ENCODE results near the gene CHMP2B.

The CHMP2B gene

GRCh38 chr3:87199628-87200027, 27.5 kb upstream of the CHMP2B start:
- no peaks in the 10 kb centered on the region for H3K9me3 ChIP-seq (ENCODE audit: control insufficient read depth in 5 of 5, low read length in 5 of 5)
- no peak overlapping the region for H3K9ac ChIP-seq (ENCODE audit: low read length in 5 of 5)
- no peak overlapping the region for H3K27ac ChIP-seq (ENCODE audit: low read depth, low read length)
- H3K4me3 ChIP-seq (ENCODE audit: low read depth in 1 of 5, low read length in 5 of 5): no peak overlapping the region
- H3K4me1 ChIP-seq (ENCODE audit: control insufficient read depth in 5 of 5, insufficient read depth in 5 of 5, low read length in 5 of 5): no peaks in the 10 kb centered on the region
- no peaks in the 10 kb centered on the region for H3K36me3 ChIP-seq (ENCODE audit: control insufficient read depth in 5 of 5, insufficient read depth in 5 of 5, low read length in 5 of 5)
- no peaks in the 10 kb centered on the region for H3K27me3 ChIP-seq (ENCODE audit: control insufficient read depth in 5 of 5, insufficient read depth in 4 of 5, low read length in 5 of 5)

DNA sequence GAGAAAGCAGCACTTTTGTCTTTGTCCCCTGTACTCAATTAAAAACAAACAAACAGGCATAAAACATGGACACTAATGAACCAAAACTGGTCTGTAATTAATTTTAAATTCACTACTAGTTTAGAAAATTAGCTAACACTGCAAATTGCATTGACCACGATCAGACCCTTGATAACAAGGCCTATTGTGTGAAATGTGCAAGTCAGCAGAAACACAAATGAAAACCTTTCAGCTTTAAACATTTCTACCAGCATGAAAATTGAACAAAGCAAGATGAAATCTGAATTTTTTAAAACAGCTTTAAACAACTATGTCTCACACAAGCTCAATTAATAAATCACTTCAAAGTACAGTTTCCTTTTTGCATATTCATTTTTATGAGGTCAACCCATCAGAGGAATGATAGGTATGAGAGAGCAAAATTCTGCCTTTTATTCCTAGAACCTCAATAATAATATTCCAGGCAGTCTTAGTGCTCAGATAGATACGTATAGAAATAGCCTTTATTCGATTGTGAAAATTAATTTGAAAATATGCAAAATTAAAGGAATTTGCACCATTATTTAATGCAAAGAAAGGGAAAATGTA, 27.0 kb upstream of the CHMP2B start:
- no peaks in the 10 kb centered on the region for H3K9me3 ChIP-seq (ENCODE audit: control insufficient read depth in 5 of 5, low read length in 5 of 5)
- H3K27ac ChIP-seq (ENCODE audit: low read depth, low read length): no peak overlapping the region
- no peak overlapping the region for H3K9ac ChIP-seq (ENCODE audit: low read length in 5 of 5)
- H3K4me3 ChIP-seq (ENCODE audit: low read depth in 1 of 5, low read length in 5 of 5): no peak overlapping the region
- no peaks in the 10 kb centered on the region for H3K4me1 ChIP-seq (ENCODE audit: control insufficient read depth in 5 of 5, insufficient read depth in 5 of 5, low read length in 5 of 5)
- H3K36me3 ChIP-seq (ENCODE audit: control insufficient read depth in 5 of 5, insufficient read depth in 5 of 5, low read length in 5 of 5): no peaks in the 10 kb centered on the region
- H3K27me3 ChIP-seq (ENCODE audit: control insufficient read depth in 5 of 5, insufficient read depth in 4 of 5, low read length in 5 of 5): no peaks in the 10 kb centered on the region

DNA sequence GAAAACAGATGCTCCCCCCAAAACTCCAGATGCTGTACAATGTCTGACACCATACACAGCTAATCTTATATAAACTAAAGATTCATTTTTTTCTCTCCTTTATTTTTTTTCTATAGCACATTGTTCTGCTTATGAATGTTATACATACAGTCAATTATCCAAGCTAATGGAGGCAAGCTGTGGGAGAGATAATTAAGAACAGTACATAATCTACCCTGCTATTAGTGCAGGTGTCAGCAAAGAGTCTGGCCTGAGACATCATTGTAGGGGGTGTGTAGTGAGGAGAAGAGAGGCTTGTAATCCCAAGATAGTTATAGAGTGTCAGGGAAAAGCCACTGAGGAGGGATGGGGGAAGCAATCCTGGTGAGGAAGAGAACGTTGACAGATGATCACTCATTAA, 25.4 kb upstream of the CHMP2B start:
- Histone ChIP-seq H3K36me3 (ENCODE audit: control insufficient read depth in 5 of 5, insufficient read depth in 5 of 5, low read length in 5 of 5) (no peaks in the 10 kb centered on the region), H3K27me3 (ENCODE audit: control insufficient read depth in 5 of 5, insufficient read depth in 4 of 5, low read length in 5 of 5) (no peaks in the 10 kb centered on the region), H3K27ac (ENCODE audit: low read depth, low read length) (no peak overlapping the region), H3K9ac (ENCODE audit: low read length in 5 of 5) (no peak overlapping the region), H3K4me1 (ENCODE audit: control insufficient read depth in 5 of 5, insufficient read depth in 5 of 5, low read length in 5 of 5) (no peaks in the 10 kb centered on the region), H3K4me3 (ENCODE audit: low read depth in 1 of 5, low read length in 5 of 5) (no peak overlapping the region), H3K9me3 (ENCODE audit: control insufficient read depth in 5 of 5, low read length in 5 of 5) (no peaks in the 10 kb centered on the region)

- Histone ChIP-seq H3K9ac (ENCODE audit: low read length in 5 of 5) (no peak overlapping the region), H3K4me1 (ENCODE audit: control insufficient read depth in 5 of 5, insufficient read depth in 5 of 5, low read length in 5 of 5) (no peaks in the 10 kb centered on the region), H3K4me3 (ENCODE audit: low read depth in 1 of 5, low read length in 5 of 5) (no peak overlapping the region), H3K27ac (ENCODE audit: low read depth, low read length) (no peak overlapping the region), H3K27me3 (ENCODE audit: control insufficient read depth in 5 of 5, insufficient read depth in 4 of 5, low read length in 5 of 5) (no peaks in the 10 kb centered on the region), H3K9me3 (ENCODE audit: control insufficient read depth in 5 of 5, low read length in 5 of 5) (no peaks in the 10 kb centered on the region), H3K36me3 (ENCODE audit: control insufficient read depth in 5 of 5, insufficient read depth in 5 of 5, low read length in 5 of 5) (no peaks in the 10 kb centered on the region)
Observed at GRCh38 chr3:87203809-87204208, 23.3 kb upstream of the CHMP2B start.

GRCh38 chr3:87206070-87206469, 21.0 kb upstream of the CHMP2B start:
- no peak overlapping the region for H3K9ac ChIP-seq (ENCODE audit: low read length in 5 of 5)
- no peaks in the 10 kb centered on the region for H3K4me1 ChIP-seq (ENCODE audit: control insufficient read depth in 5 of 5, insufficient read depth in 5 of 5, low read length in 5 of 5)
- H3K27me3 ChIP-seq (ENCODE audit: control insufficient read depth in 5 of 5, insufficient read depth in 4 of 5, low read length in 5 of 5): no peaks in the 10 kb centered on the region
- H3K36me3 ChIP-seq (ENCODE audit: control insufficient read depth in 5 of 5, insufficient read depth in 5 of 5, low read length in 5 of 5): no peaks in the 10 kb centered on the region
- no peak overlapping the region for H3K4me3 ChIP-seq (ENCODE audit: low read depth in 1 of 5, low read length in 5 of 5)
- H3K9me3 ChIP-seq (ENCODE audit: control insufficient read depth in 5 of 5, low read length in 5 of 5): no peaks in the 10 kb centered on the region
- H3K27ac ChIP-seq (ENCODE audit: low read depth, low read length): no peak overlapping the region

DNA sequence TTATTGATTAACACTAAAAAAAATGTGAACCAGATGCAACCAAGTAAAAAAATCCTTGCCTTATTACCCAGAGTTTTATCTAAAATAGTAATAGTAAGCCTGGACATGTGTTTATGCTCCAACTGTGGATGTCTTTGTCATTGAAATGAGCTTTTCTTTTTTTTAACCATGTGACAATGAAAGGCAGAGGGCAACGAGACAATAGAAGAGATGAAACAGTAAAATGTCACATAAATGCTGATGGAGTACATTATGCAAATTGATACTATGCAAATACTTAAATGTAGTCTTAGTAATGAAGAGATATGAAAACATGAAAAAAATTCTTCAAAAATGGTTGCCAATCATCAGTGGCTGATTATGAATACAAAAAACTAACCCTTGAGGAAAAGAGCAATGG, 20.5 kb upstream of the CHMP2B start:
- Histone ChIP-seq H3K9me3 (ENCODE audit: control insufficient read depth in 5 of 5, low read length in 5 of 5) (no peaks in the 10 kb centered on the region), H3K4me3 (ENCODE audit: low read depth in 1 of 5, low read length in 5 of 5) (no peak overlapping the region), H3K9ac (ENCODE audit: low read length in 5 of 5) (no peak overlapping the region), H3K4me1 (ENCODE audit: control insufficient read depth in 5 of 5, insufficient read depth in 5 of 5, low read length in 5 of 5) (no peaks in the 10 kb centered on the region), H3K27me3 (ENCODE audit: control insufficient read depth in 5 of 5, insufficient read depth in 4 of 5, low read length in 5 of 5) (no peaks in the 10 kb centered on the region), H3K36me3 (ENCODE audit: control insufficient read depth in 5 of 5, insufficient read depth in 5 of 5, low read length in 5 of 5) (no peaks in the 10 kb centered on the region), H3K27ac (ENCODE audit: low read depth, low read length) (no peak overlapping the region)

DNA sequence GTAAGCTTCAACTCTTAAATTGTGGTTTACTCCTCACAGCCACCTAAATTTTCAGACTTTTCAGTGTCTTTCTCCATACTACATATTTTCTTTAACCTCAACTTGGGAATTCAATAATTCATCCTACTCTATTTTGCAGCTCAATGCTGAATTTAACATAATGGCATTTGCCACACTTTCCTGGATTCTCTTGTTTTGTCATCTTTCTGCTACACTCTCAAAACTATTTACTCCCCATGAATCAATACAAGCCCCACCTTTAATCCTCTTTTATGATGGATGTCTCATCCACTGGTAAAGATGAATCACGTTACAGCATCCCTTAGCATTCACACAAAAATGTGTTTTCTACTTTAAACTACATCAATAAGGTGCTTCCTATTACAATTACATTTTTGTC, 19.6 kb upstream of the CHMP2B start:
- no peaks in the 10 kb centered on the region for H3K36me3 ChIP-seq (ENCODE audit: control insufficient read depth in 5 of 5, insufficient read depth in 5 of 5, low read length in 5 of 5)
- H3K27ac ChIP-seq (ENCODE audit: low read depth, low read length): no peak overlapping the region
- H3K9ac ChIP-seq (ENCODE audit: low read length in 5 of 5): no peak overlapping the region
- H3K9me3 ChIP-seq (ENCODE audit: control insufficient read depth in 5 of 5, low read length in 5 of 5): no peaks in the 10 kb centered on the region
- no peaks in the 10 kb centered on the region for H3K27me3 ChIP-seq (ENCODE audit: control insufficient read depth in 5 of 5, insufficient read depth in 4 of 5, low read length in 5 of 5)
- no peak overlapping the region for H3K4me3 ChIP-seq (ENCODE audit: low read depth in 1 of 5, low read length in 5 of 5)
- peaks cover 0 to 2% (median 0%) of the 10 kb centered on the region in 5 donors for H3K4me1 ChIP-seq (ENCODE audit: control insufficient read depth in 5 of 5, insufficient read depth in 5 of 5, low read length in 5 of 5)

GRCh38 chr3:87209111-87209510, 18.0 kb upstream of the CHMP2B start:
- Histone ChIP-seq H3K4me1 (ENCODE audit: control insufficient read depth in 5 of 5, insufficient read depth in 5 of 5, low read length in 5 of 5) (peaks cover 0 to 3% (median 0%) of the 10 kb centered on the region in 5 donors), H3K27me3 (ENCODE audit: control insufficient read depth in 5 of 5, insufficient read depth in 4 of 5, low read length in 5 of 5) (no peaks in the 10 kb centered on the region), H3K27ac (ENCODE audit: low read depth, low read length) (no peak overlapping the region), H3K9ac (ENCODE audit: low read length in 5 of 5) (no peak overlapping the region), H3K4me3 (ENCODE audit: low read depth in 1 of 5, low read length in 5 of 5) (no peak overlapping the region), H3K9me3 (ENCODE audit: control insufficient read depth in 5 of 5, low read length in 5 of 5) (no peaks in the 10 kb centered on the region), H3K36me3 (ENCODE audit: control insufficient read depth in 5 of 5, insufficient read depth in 5 of 5, low read length in 5 of 5) (no peaks in the 10 kb centered on the region)

DNA sequence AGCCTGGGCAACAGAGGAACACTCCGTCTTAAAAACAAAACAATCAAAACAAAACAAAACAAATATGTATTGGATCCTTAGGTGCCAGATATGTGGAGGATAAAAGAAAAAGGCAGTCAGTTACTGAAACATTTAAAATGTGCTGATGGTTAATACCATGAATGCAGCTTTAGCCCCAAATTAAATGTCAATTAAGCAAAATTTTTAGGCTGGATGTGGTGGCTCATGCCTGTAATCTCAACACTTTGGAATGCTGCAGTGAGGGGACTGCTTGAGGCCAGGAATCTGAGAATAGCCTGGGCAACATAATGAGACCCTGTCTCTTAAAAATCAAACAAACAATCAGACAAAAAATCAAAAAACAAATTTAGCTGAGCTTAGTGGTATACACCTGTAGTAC, 8.5 kb upstream of the CHMP2B start:
- Histone ChIP-seq H3K4me3 (ENCODE audit: low read depth in 1 of 5, low read length in 5 of 5) (no peak overlapping the region), H3K9ac (ENCODE audit: low read length in 5 of 5) (no peak overlapping the region)

GRCh38 chr3:87219611-87220010, 7.5 kb upstream of the CHMP2B start:
- Histone ChIP-seq H3K9me3 (ENCODE audit: control insufficient read depth in 5 of 5, low read length in 5 of 5) (no peaks in the 10 kb centered on the region), H3K36me3 (ENCODE audit: control insufficient read depth in 5 of 5, insufficient read depth in 5 of 5, low read length in 5 of 5) (no peaks in the 10 kb centered on the region), H3K27me3 (ENCODE audit: control insufficient read depth in 5 of 5, insufficient read depth in 4 of 5, low read length in 5 of 5) (peaks cover 0 to 4% (median 0%) of the 10 kb centered on the region in 5 donors), H3K9ac (ENCODE audit: low read length in 5 of 5) (no peak overlapping the region), H3K27ac (ENCODE audit: low read depth, low read length) (no peak overlapping the region), H3K4me3 (ENCODE audit: low read depth in 1 of 5, low read length in 5 of 5) (no peak overlapping the region), H3K4me1 (ENCODE audit: control insufficient read depth in 5 of 5, insufficient read depth in 5 of 5, low read length in 5 of 5) (no peaks in the 10 kb centered on the region)

More for the DNA sequence above, 8.5 kb upstream of the CHMP2B start:
- no peaks in the 10 kb centered on the region for H3K36me3 ChIP-seq (ENCODE audit: control insufficient read depth in 5 of 5, insufficient read depth in 5 of 5, low read length in 5 of 5)
- H3K27ac ChIP-seq (ENCODE audit: low read depth, low read length): no peak overlapping the region
- no peaks in the 10 kb centered on the region for H3K9me3 ChIP-seq (ENCODE audit: control insufficient read depth in 5 of 5, low read length in 5 of 5)
- peaks cover 0 to 4% (median 0%) of the 10 kb centered on the region in 5 donors for H3K27me3 ChIP-seq (ENCODE audit: control insufficient read depth in 5 of 5, insufficient read depth in 4 of 5, low read length in 5 of 5)
- no peaks in the 10 kb centered on the region for H3K4me1 ChIP-seq (ENCODE audit: control insufficient read depth in 5 of 5, insufficient read depth in 5 of 5, low read length in 5 of 5)

- peaks cover 0 to 2% (median 0%) of the 10 kb centered on the region in 5 donors for H3K27me3 ChIP-seq (ENCODE audit: control insufficient read depth in 5 of 5, insufficient read depth in 4 of 5, low read length in 5 of 5)
- no peaks in the 10 kb centered on the region for H3K9me3 ChIP-seq (ENCODE audit: control insufficient read depth in 5 of 5, low read length in 5 of 5)
- H3K27ac ChIP-seq (ENCODE audit: low read depth, low read length): peak overlapping the region; percentile 52
- no peak overlapping the region for H3K4me3 ChIP-seq (ENCODE audit: low read depth in 1 of 5, low read length in 5 of 5)
- peaks cover 2 to 34% (median 22%) of the 10 kb centered on the region in 5 donors for H3K4me1 ChIP-seq (ENCODE audit: control insufficient read depth in 5 of 5, insufficient read depth in 5 of 5, low read length in 5 of 5)
- no peak overlapping the region for H3K9ac ChIP-seq (ENCODE audit: low read length in 5 of 5)
- no peaks in the 10 kb centered on the region for H3K36me3 ChIP-seq (ENCODE audit: control insufficient read depth in 5 of 5, insufficient read depth in 5 of 5, low read length in 5 of 5)
Observed at GRCh38 chr3:87225659-87226058, 1.4 kb upstream of the CHMP2B start.
